ENCODE data around the gene CDRT15L2.
"Not testable (repeated sequence)": the region's sequence is repeated elsewhere in the genome, so short reads cannot be mapped to it uniquely, and the experiment has no call there.

CDRT15L2 gene

GRCh38 chr17:20611309-20611708 is 31.8 kb downstream of the CDRT15L2 start:
- no peak for DNase-seq (ENCODE audit: low read depth)
- H3K4me3 ChIP-seq (ENCODE audit: control insufficient read depth, low read depth, low read length) = no peak overlapping the region
- TF ChIP-seq CTCF (conservative IDR thresholded peaks at IDR 0.05; ENCODE audit: control insufficient read depth, insufficient read depth, low read depth, low read length) = no peak

GRCh38 chr17:20612635-20613034 is 33.1 kb downstream of the CDRT15L2 start:
- DNase-seq (ENCODE audit: low read depth) = no peak
- no peak for TF ChIP-seq CTCF (conservative IDR thresholded peaks at IDR 0.05; ENCODE audit: control insufficient read depth, insufficient read depth, low read depth, low read length)
- H3K4me3 ChIP-seq (ENCODE audit: control insufficient read depth, low read depth, low read length) = no peak overlapping the region

- TF ChIP-seq CTCF (conservative IDR thresholded peaks at IDR 0.05; ENCODE audit: control insufficient read depth, insufficient read depth, low read depth, low read length) = no peak
- H3K4me3 ChIP-seq (ENCODE audit: control insufficient read depth, low read depth, low read length) = no peak overlapping the region
- no peak for DNase-seq (ENCODE audit: low read depth)
Observed at GRCh38 chr17:20613248-20613647, 33.7 kb downstream of the CDRT15L2 start.

GRCh38 chr17:20613905-20614304 is 34.4 kb downstream of the CDRT15L2 start:
- DNase-seq (ENCODE audit: low read depth) = no peak
- no peak for TF ChIP-seq CTCF (conservative IDR thresholded peaks at IDR 0.05; ENCODE audit: control insufficient read depth, insufficient read depth, low read depth, low read length)
- no peak overlapping the region for H3K4me3 ChIP-seq (ENCODE audit: control insufficient read depth, low read depth, low read length)

GRCh38 chr17:20615461-20615860 is 35.9 kb downstream of the CDRT15L2 start:
- H3K4me3 ChIP-seq (ENCODE audit: control insufficient read depth, low read depth, low read length); DNase-seq (ENCODE audit: low read depth): not testable (repeated sequence)

Measured in fibroblast of mammary gland (primary cell).